CD4-positive, alpha-beta memory T cell (primary cell): ENCODE measurements around the gene SDCCAG8. TPM values are rescaled to one million over a fixed set of nuclear protein-coding genes. Genes with fewer than 3 reads are reported as not detected.

ENCODE experiments used
- CTCF ChIA-PET: fragments of 350-600 bp; sonication (Branson Sonifier 250); formaldehyde crosslinking; loops from one replicate; lab custom pipeline; 2021; ENCODE audit warnings: inconsistent platforms; ENCODE audit not compliant: partially characterized antibody; lab: Charles Lee
- POLR2A ChIA-PET: fragments of 350-600 bp; sonication (Branson Sonifier 250); formaldehyde crosslinking; loops from one replicate; lab custom pipeline; 2021; ENCODE audit not compliant: partially characterized antibody; lab: Charles Lee
- DNase-seq, 5 donors: peaks; one replicate each; pipeline versions ENCODE4 v3.0.0 to v3.0.0-alpha.2; 2020 to 2022; ENCODE audit warnings: mixed read lengths in 1 of 5
- H3K27ac ChIP-seq: one replicate; pipeline ENCODE4 v1.7.0; 2013; ENCODE audit warnings: low read depth, low read length
- H3K27me3 ChIP-seq: 2 replicates; pipeline ENCODE4 v1.7.0; 2013; ENCODE audit warnings: mild to moderate bottlenecking, low read length, moderate library complexity; ENCODE audit not compliant: insufficient read depth
- H3K36me3 ChIP-seq: 2 replicates; pipeline ENCODE4 v1.7.0; 2013; ENCODE audit warnings: mild to moderate bottlenecking, low read length, moderate library complexity; ENCODE audit not compliant: insufficient read depth
- H3K4me1 ChIP-seq: 2 replicates; pipeline ENCODE4 v1.7.0; 2013; ENCODE audit warnings: mild to moderate bottlenecking, low read length, moderate library complexity; ENCODE audit not compliant: insufficient read depth
- H3K4me3 ChIP-seq, 2 donors: one replicate each; pipeline ENCODE4 v1.7.0; 2013; ENCODE audit warnings: low read length in 2 of 2, mild to moderate bottlenecking in 1 of 2
- H3K9me3 ChIP-seq, 2 donors: one replicate each; pipeline ENCODE4 v1.7.0; 2013; ENCODE audit warnings: low read length in 2 of 2, control low read depth in 1 of 2; ENCODE audit not compliant: control insufficient read depth in 1 of 2
- H3K27ac Mint-ChIP-seq, 7 donors: one replicate each; pipeline ENCODE4 v1.8.0; 2020 to 2021; ENCODE audit warnings: mixed read lengths in 7 of 7, mild to moderate bottlenecking in 6 of 7, inconsistent platforms in 3 of 7, moderate library complexity in 3 of 7
- H3K27me3 Mint-ChIP-seq, 2 donors: one replicate each; pipeline ENCODE4 v1.8.0; 2020 to 2021; ENCODE audit warnings: mixed read lengths in 2 of 2
- H3K36me3 Mint-ChIP-seq, 2 donors: one replicate each; pipeline ENCODE4 v1.8.0; 2020 to 2021; ENCODE audit warnings: mixed read lengths in 2 of 2, inconsistent platforms in 1 of 2, mild to moderate bottlenecking in 1 of 2
- H3K4me1 Mint-ChIP-seq, 4 donors: one replicate each; pipeline ENCODE4 v1.8.0; 2020 to 2021; ENCODE audit warnings: mixed read lengths in 4 of 4, mild to moderate bottlenecking in 1 of 4
- H3K4me3 Mint-ChIP-seq, 8 donors: one replicate each; pipeline ENCODE4 v1.8.0; 2020 to 2021; ENCODE audit warnings: mixed read lengths in 8 of 8, mild to moderate bottlenecking in 7 of 8, moderate library complexity in 6 of 8, inconsistent platforms in 3 of 8
- H3K9me3 Mint-ChIP-seq, 8 donors: one replicate each; pipeline ENCODE4 v1.8.0; 2020 to 2021; ENCODE audit warnings: mixed read lengths in 8 of 8, mild to moderate bottlenecking in 5 of 8, inconsistent platforms in 3 of 8, moderate library complexity in 1 of 8
- intact Hi-C: fragments of 100-400 bp; cut with micrococcal nuclease; formaldehyde crosslinking; loops from one replicate; pipeline ENCODE4 v1.15.1; 2023
- polyA plus RNA-seq, 2 donors: library from polyadenylated mRNA; unstranded; fragments of 300-500 nt; fragmentation: Illumina TruSeq; gene quantifications; one replicate each; pipeline ENCODE4 v1.2.3, GENCODE V29; 2021
- total RNA-seq, 2 experiments: library from RNA; stranded (reverse); gene quantifications; one replicate each; pipeline ENCODE4 v1.2.3, GENCODE V29; 2021

The SDCCAG8 gene
- total and polyA plus RNA-seq, 4 experiments from 2014 or later, result 19.0 to 35.7 (median 27.7) TPM

- Mint-ChIP-seq H3K36me3 (peaks cover 13 to 28% of the 10 kb centered on the region in 2 donors), H3K27ac (peak overlapping the region in 1 of 7 donors; percentile 58), H3K9me3 (no peaks in the 10 kb centered on the region), H3K4me3 (no peak overlapping the region), H3K27me3 (no peaks in the 10 kb centered on the region), H3K4me1 (no peaks in the 10 kb centered on the region)
- Histone ChIP-seq H3K27ac (no peak overlapping the region), H3K4me3 (no peak overlapping the region), H3K36me3 (no peaks in the 10 kb centered on the region), H3K4me1 (no peaks in the 10 kb centered on the region), H3K9me3 (no peaks in the 10 kb centered on the region), H3K27me3 (no peaks in the 10 kb centered on the region)
- ChIA-PET CTCF (interaction anchor here (1.6 kb wide), 1 partner anchor 11 kb away, joined by 4 read pairs; no protein-coding TSS in a partner anchor), POLR2A (no interaction called here)
- DNase-seq, result no peak
- intact Hi-C loops, result no loop called here
Measured at GRCh38 chr1:243462929-243463697, 207.3 kb downstream of the SDCCAG8 start.

GRCh38 chr1:243465081-243465480, 209.2 kb downstream of the SDCCAG8 start:
- intact Hi-C loops, result no loop called here
- Histone ChIP-seq H3K36me3 (no peaks in the 10 kb centered on the region), H3K27me3 (no peaks in the 10 kb centered on the region), H3K27ac (no peak overlapping the region), H3K4me1 (no peaks in the 10 kb centered on the region), H3K4me3 (no peak overlapping the region), H3K9me3 (no peaks in the 10 kb centered on the region)
- no peaks in the 10 kb centered on the region for H3K4me1 Mint-ChIP-seq
- no peaks in the 10 kb centered on the region for H3K27me3 Mint-ChIP-seq
- H3K36me3 Mint-ChIP-seq, result peaks cover 12 to 30% of the 10 kb centered on the region in 2 donors
- CTCF ChIA-PET, result no interaction called here
- no peak for DNase-seq
- H3K4me3 Mint-ChIP-seq, result no peak overlapping the region
- H3K27ac Mint-ChIP-seq, result peak overlapping the region in 1 of 7 donors; percentile 46
- POLR2A ChIA-PET, result no interaction called here
- no peaks in the 10 kb centered on the region for H3K9me3 Mint-ChIP-seq

GRCh38 chr1:243465738-243466137, 209.9 kb downstream of the SDCCAG8 start:
- POLR2A ChIA-PET, result no interaction called here
- no peaks in the 10 kb centered on the region for H3K36me3 ChIP-seq
- no peak for DNase-seq
- no peak overlapping the region for H3K27ac ChIP-seq
- Mint-ChIP-seq H3K4me3 (no peak overlapping the region), H3K9me3 (no peaks in the 10 kb centered on the region), H3K4me1 (no peaks in the 10 kb centered on the region), H3K36me3 (peaks cover 8 to 30% of the 10 kb centered on the region in 2 donors), H3K27me3 (no peaks in the 10 kb centered on the region), H3K27ac (no peak overlapping the region)
- intact Hi-C loops, result no loop called here
- no peaks in the 10 kb centered on the region for H3K27me3 ChIP-seq
- no peak overlapping the region for H3K4me3 ChIP-seq
- no peaks in the 10 kb centered on the region for H3K9me3 ChIP-seq
- CTCF ChIA-PET, result no interaction called here
- H3K4me1 ChIP-seq, result no peaks in the 10 kb centered on the region

DNA sequence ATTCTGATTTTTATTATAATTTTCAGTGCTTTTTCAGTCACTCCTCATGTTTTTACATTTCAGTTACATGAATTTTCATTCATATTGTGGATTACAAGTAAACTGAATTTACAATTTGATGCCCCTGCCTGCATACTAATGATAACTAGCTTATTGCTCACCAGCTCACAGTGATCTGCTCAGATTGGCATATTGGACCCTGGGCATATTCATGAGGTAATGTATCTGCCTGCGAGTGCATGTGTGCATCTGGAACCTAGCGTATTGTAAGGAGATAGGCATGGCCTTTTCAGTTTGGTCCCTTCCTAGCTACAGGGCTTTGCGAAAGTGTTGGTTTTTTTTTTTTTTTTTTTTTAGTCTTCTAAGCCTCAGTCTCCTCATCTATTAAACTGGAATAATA, 213.7 kb downstream of the SDCCAG8 start:
- Histone ChIP-seq H3K4me1 (no peaks in the 10 kb centered on the region), H3K9me3 (no peaks in the 10 kb centered on the region), H3K27ac (no peak overlapping the region), H3K36me3 (no peaks in the 10 kb centered on the region), H3K27me3 (no peaks in the 10 kb centered on the region), H3K4me3 (no peak overlapping the region)
- CTCF ChIA-PET, result no interaction called here
- intact Hi-C loops, result no loop called here
- H3K9me3 Mint-ChIP-seq, result no peaks in the 10 kb centered on the region
- POLR2A ChIA-PET, result no interaction called here
- H3K36me3 Mint-ChIP-seq, result peaks cover 17 to 27% of the 10 kb centered on the region in 2 donors
- H3K27ac Mint-ChIP-seq, result no peak overlapping the region
- peaks cover 0 to 7% (median 4%) of the 10 kb centered on the region in 4 donors for H3K4me1 Mint-ChIP-seq
- no peak for DNase-seq
- H3K27me3 Mint-ChIP-seq, result no peaks in the 10 kb centered on the region
- H3K4me3 Mint-ChIP-seq, result no peak overlapping the region

DNA sequence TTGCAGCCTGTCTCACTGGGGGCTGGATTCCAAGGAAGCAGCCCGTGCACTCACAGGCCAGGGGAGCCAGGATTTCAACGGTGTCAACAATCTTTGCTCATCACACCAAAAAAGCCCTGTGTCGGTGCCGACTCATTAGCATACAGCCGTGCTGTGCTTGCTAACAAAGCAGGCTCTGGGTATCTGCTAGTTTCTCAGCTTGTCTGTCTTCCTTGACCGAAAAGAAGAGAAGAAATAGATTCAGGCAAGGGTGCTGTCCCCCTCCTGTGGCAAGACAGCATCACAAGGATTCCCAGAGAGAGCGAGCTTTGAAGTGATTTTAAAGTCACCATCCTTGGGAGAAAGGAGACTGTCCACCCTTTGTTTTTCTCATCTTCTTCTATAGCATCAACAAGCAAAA, 214.7 kb downstream of the SDCCAG8 start:
- H3K27ac Mint-ChIP-seq, result no peak overlapping the region
- ChIA-PET CTCF (no interaction called here), POLR2A (no interaction called here)
- Histone ChIP-seq H3K9me3 (no peaks in the 10 kb centered on the region), H3K27ac (no peak overlapping the region), H3K4me1 (no peaks in the 10 kb centered on the region), H3K36me3 (no peaks in the 10 kb centered on the region), H3K27me3 (no peaks in the 10 kb centered on the region), H3K4me3 (no peak overlapping the region)
- DNase-seq, result no peak
- peaks cover 0 to 7% (median 4%) of the 10 kb centered on the region in 4 donors for H3K4me1 Mint-ChIP-seq
- no peaks in the 10 kb centered on the region for H3K9me3 Mint-ChIP-seq
- peaks cover 20 to 27% of the 10 kb centered on the region in 2 donors for H3K36me3 Mint-ChIP-seq
- H3K27me3 Mint-ChIP-seq, result no peaks in the 10 kb centered on the region
- intact Hi-C loops, result no loop called here
- no peak overlapping the region for H3K4me3 Mint-ChIP-seq

- ChIA-PET CTCF (no interaction called here), POLR2A (no interaction called here)
- H3K4me3 Mint-ChIP-seq, result no peak overlapping the region
- Histone ChIP-seq H3K4me1 (no peaks in the 10 kb centered on the region), H3K4me3 (no peak overlapping the region), H3K9me3 (no peaks in the 10 kb centered on the region), H3K36me3 (no peaks in the 10 kb centered on the region), H3K27me3 (no peaks in the 10 kb centered on the region), H3K27ac (no peak overlapping the region)
- no peak for DNase-seq
- intact Hi-C loops, result no loop called here
- peaks cover 0 to 7% (median 4%) of the 10 kb centered on the region in 4 donors for H3K4me1 Mint-ChIP-seq
- H3K27ac Mint-ChIP-seq, result no peak overlapping the region
- H3K36me3 Mint-ChIP-seq, result peaks cover 20 to 31% of the 10 kb centered on the region in 2 donors
- H3K27me3 Mint-ChIP-seq, result no peaks in the 10 kb centered on the region
- H3K9me3 Mint-ChIP-seq, result no peaks in the 10 kb centered on the region
Measured at GRCh38 chr1:243471026-243471685, 215.3 kb downstream of the SDCCAG8 start.

DNA sequence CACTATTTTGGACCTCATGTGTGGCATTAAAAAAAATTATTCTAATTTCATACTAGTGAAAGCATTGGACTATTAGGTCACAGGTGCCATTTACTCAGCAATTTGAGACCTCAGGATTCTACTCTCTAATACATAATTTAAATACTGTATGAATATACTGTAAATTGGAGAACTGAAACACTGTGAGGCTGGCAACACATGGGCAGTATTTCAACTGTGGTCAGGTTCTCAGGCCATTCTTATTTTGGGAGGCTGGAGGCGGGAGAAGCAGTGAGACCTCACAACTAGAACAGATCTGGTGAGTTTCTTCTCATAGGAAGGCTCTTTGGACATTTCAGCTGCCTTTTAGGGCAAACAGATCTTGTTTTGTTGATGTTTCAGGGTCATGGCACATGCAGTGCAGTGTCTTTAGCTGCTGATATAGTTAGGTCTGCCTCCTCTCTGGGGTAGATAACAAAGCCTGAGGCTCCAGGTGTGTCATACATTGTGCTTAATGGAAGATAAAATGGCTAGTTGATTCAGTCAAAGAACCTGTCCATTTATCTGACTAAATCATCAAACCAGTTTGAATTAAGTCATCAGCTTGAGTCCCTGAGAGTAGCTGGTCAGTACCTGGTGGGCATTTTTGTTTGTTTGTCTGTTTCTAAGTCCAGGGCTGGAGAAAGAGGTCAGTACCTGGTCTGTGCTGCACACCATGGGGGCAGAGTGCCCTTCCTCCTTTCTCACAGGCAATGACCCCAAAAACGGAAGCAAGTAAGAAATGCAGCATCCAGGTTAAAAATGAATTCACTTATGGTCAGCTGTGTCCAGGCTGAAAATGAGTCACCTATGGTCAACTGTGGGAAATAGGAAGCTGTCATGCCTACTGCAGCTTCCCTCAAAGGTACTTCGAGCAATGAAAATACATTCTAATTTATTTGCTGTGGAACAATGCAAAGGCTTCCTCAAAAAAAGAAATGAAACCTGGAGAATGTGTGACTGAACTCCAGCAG, 216.2 kb downstream of the SDCCAG8 start:
- Mint-ChIP-seq H3K27me3 (no peaks in the 10 kb centered on the region), H3K4me1 (peaks cover 0 to 7% (median 4%) of the 10 kb centered on the region in 4 donors), H3K36me3 (peaks cover 20 to 35% of the 10 kb centered on the region in 2 donors), H3K27ac (no peak overlapping the region), H3K4me3 (no peak overlapping the region), H3K9me3 (peaks cover 0 to 2% (median 0%) of the 10 kb centered on the region in 8 donors)
- H3K4me3 ChIP-seq, result no peak overlapping the region
- CTCF ChIA-PET, result no interaction called here
- H3K27ac ChIP-seq, result no peak overlapping the region
- no peak for DNase-seq
- intact Hi-C loops, result no loop called here
- no peaks in the 10 kb centered on the region for H3K9me3 ChIP-seq
- no peaks in the 10 kb centered on the region for H3K4me1 ChIP-seq
- H3K27me3 ChIP-seq, result no peaks in the 10 kb centered on the region
- no peaks in the 10 kb centered on the region for H3K36me3 ChIP-seq
- POLR2A ChIA-PET, result no interaction called here
